GM20000 (cell line): ENCODE measurements around the gene ZGPAT.

Experiments used
- DNase-seq: peaks from one replicate; pipeline ENCODE4 v3.0.0; 2012; ENCODE audit warnings: low spot score
- CTCF ChIP-seq: IDR thresholded peaks from 2 replicates; pipeline ENCODE4 v1.5.1; 2012; ENCODE audit warnings: mild to moderate bottlenecking, control low read depth; ENCODE audit errors: extremely low read depth, missing control alignments

ZGPAT gene

GRCh38 chr20:63778857-63779256, 71.0 kb downstream of the ZGPAT start:
- no peak for TF ChIP-seq CTCF
- DNase-seq, result no peak

DNA sequence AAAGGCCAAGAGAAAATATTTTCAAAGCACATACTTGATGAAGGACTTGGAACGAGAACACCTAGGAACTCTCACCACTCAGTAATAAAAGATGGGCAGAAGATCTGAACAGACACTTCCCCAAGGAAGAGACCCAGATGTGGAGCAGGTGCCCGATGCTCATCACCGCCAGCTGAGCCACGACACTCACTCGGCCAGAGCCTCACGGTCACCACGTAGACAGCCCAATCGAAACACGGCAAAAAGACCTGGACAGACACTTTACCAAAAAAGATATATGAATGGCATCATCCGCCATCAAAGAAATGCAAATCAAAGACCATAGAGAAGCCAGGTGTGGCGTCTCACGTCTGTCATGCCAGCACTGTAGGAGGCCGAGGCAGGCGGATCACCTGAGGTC, 73.3 kb downstream of the ZGPAT start:
- TF ChIP-seq CTCF, result no peak
- no peak for DNase-seq

GRCh38 chr20:63782051-63782471, 74.2 kb downstream of the ZGPAT start:
- TF ChIP-seq CTCF, result no peak
- DNase-seq, result no peak

DNA sequence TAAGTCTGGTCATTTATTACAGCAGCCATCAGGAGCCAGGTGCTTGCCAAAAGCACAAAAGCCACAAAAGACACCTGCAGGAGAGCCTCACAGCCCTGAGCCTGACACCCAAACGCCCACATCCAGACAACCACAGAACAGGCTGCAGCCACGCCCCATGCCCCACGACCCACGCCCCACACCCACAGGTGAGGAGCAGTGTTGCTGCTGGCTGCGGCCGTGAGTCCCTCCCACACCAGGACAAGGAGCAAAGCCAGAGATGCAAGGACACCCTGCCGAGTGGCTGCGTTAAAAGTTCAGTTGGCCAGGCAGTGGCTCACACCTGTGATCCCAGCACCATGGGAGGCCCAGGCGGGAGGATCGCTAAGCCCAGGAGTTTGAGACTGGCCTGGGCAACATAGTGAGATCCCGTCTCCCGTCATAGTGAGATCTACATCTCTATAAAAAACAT, 74.7 kb downstream of the ZGPAT start:
- no peak for DNase-seq
- TF ChIP-seq CTCF, result no peak

GRCh38 chr20:63783970-63784369, 76.1 kb downstream of the ZGPAT start:
- no peak for TF ChIP-seq CTCF
- no peak for DNase-seq

DNA sequence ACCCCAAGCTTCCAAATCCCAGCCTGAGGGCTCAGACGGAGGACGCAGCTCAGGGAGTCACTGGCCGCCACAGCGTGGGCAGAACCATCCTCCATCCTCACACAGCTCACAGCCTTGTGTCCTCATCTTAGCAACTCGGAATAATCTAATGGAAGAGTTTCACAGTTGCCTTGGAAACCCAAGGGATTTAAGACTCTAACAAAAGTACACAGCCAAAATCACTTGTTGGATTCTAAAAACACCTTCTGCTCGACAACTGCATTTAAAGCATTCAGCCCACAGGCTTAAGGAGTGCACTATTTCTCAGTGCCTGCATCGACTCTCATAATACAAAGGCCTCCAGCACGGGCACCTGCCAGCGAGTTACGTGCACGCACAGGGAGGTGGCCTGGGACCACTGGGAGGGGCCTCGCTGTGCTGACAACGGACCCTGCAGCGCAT, 77.9 kb downstream of the ZGPAT start:
- TF ChIP-seq CTCF, result no peak
- no peak for DNase-seq
